T47D (cell line): ENCODE measurements around the gene SEMA3C.
A peak's percentile ranks its signal among the peaks of the same experiment; 100 is the strongest.

Source experiments
- DNase-seq, 2 experiments: peaks; one replicate each; pipeline versions ENCODE4 v3.0.0 to v3.0.0-alpha.2; 2011 to 2012; ENCODE audit warnings: low read depth in 1 of 2, low spot score in 1 of 2
- JUND ChIP-seq: IDR thresholded peaks from 2 replicates; pipeline ENCODE4 v1.6.1; 2012; ENCODE audit warnings: low read depth
- in situ Hi-C: cut with HindIII; loops from 2 replicates; pipeline ENCODE4 v1.10.0; 2016; ENCODE audit warnings: low sequenced_read_pairs, low pct_unique_long_range_greater_than_20kb

SEMA3C gene

DNA sequence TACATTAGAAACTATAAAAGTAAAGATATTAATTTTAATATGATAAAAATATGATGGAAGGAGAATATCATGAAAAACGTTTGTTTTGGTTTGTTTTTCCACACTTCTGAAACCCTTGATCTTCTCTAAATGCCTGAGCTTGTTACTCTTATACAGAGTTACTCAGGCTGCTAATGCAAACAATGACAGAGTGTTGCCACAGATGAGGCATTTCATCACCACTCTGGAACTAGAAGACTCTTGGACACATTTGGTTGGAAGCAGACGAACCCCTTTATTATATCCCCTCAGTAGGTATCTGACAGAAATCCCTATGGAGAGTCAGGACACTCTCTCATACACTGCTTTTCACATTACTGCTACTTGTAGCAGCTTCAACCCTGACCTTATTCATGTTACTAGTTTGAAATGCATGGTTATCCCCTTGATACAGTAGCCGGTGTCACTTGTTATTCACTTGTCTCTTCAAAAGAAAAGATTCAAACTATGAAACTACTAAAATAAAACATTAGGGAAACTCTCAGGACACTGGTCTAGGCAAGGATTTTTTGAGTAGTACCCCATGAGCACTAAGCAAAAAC is 66.9 kb downstream of the SEMA3C start:
- in situ Hi-C loops: no loop called here
- TF ChIP-seq JUND: no peak
- peak in 1 of 2 experiments; percentile 50 for DNase-seq

GRCh38 chr7:80848841-80849240 is 70.0 kb downstream of the SEMA3C start:
- no peak for DNase-seq
- TF ChIP-seq JUND: no peak
- in situ Hi-C loops: no loop called here

DNA sequence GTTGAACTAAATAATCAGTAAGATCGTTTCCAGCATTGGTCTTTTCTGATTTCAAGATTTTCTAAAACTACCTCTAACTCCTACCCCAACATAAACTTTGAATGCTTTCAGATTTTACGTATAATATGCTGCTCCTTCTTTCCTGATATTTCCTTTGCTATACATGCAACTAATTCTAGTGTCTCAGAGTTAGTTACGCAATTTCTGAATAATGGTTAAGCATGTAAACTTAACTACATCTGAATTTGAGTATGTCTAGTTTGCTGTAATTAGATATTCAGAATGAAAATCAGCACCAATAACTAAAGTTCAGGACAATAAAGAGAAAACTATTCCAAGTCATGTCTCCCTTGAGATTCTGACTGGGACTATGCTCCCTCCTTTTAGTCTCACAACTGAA is 71.0 kb downstream of the SEMA3C start:
- DNase-seq: no peak
- in situ Hi-C loops: no loop called here
- no peak for TF ChIP-seq JUND

- in situ Hi-C loops: no loop called here
- no peak for DNase-seq
- TF ChIP-seq JUND: no peak
These were observed 71.8 kb downstream of the SEMA3C start for GRCh38 chr7:80847027-80847426.

DNA sequence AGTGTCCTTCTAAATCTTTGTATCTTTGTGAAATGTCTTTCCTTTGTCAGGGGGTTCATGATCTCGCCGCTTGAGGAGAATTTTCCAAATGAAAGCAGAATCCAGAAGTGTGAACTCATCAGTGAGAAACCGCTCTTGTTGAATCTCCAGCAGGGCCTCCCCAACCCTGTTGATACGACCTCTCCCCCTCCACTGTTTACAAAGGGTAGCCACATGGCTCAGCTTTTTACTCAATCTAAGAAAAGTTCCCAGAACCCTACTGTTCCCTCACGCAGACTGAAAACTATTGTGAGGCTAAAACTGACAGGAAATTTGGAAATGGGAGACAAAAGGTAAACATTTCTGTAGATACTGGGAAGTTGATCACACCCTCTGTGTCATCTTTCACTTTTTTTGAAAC is 73.9 kb downstream of the SEMA3C start:
- DNase-seq: no peak
- in situ Hi-C loops: no loop called here
- no peak for TF ChIP-seq JUND

- in situ Hi-C loops: no loop called here
- no peak for DNase-seq
- no peak for TF ChIP-seq JUND
These were observed 75.7 kb downstream of the SEMA3C start for GRCh38 chr7:80843018-80843677.

DNA sequence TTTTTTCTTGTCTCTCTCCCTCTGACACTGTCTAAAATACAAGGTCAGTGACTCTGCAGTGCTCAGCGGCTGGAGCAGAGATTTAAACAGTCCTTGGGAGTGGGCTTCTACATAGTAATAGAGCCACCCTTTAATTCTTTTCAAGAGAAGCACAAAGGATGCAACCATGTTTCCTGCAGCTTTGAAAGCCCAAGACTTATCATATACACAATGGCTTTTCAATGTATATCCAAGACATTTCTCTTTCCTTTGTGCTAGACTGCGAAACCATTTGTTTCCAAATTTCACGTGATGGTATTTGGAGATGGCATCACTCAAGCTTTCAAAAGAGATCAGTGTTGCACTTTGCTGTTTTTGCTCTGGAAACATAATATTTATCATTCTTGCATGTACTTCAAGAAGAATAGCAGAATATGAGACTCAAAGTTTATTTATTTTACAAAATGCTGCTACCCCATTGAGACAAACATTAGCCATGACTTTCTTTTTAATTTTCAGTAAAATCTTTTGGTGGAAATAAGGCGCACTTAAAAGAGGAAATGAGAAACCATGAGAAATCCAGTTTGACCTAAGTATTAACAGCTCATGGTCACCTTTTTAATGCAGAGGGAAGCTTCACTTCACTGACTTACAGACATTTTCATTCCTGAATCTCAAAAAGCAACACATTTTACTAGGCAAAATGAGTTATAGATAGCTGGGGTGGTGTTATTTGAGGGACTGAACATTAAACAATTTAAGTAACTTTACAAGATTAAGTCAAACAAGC is 76.6 kb downstream of the SEMA3C start:
- in situ Hi-C loops: no loop called here
- no peak for TF ChIP-seq JUND
- no peak for DNase-seq

- in situ Hi-C loops: no loop called here
- DNase-seq: no peak
- no peak for TF ChIP-seq JUND
These were observed 77.4 kb downstream of the SEMA3C start for GRCh38 chr7:80841423-80841955.

DNA sequence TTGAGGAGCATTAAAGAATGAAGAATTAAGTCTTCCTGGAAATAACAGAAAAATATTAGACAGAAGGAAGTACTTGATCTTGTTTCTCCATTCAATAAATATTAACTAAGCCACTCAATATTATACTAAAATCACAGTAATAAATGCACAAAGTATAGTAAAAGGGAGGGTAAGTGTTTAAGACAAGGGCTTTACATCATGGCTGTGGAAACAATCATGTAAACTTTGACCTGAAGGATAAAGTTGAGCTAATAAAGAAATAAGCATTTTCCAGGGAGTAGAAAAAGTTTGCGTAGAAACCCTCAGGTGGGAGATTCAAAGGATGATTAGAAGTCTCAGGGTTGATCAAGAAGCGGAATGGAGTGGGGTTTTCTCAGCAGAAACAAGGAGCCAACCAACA is 78.2 kb downstream of the SEMA3C start:
- no peak for DNase-seq
- in situ Hi-C loops: no loop called here
- no peak for TF ChIP-seq JUND

DNA sequence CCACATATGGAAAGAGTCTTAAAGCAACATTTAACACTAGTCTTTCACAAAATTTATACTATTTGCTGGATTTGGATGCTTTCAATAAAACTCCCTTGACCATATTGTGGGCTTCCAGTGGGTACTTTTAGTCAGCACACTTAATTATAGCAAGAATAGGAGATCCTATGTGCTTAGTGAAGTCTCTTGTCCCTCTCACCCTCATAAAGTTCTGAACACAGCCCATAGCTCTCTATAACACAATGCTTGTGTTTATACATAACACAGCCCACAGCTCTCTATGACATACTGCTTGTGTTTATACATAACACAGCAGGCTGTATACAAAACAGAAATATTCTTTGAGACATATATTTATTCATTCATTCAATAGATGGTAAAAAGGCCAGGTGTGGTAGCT is 79.0 kb downstream of the SEMA3C start:
- in situ Hi-C loops: no loop called here
- no peak for DNase-seq
- TF ChIP-seq JUND: no peak

DNA sequence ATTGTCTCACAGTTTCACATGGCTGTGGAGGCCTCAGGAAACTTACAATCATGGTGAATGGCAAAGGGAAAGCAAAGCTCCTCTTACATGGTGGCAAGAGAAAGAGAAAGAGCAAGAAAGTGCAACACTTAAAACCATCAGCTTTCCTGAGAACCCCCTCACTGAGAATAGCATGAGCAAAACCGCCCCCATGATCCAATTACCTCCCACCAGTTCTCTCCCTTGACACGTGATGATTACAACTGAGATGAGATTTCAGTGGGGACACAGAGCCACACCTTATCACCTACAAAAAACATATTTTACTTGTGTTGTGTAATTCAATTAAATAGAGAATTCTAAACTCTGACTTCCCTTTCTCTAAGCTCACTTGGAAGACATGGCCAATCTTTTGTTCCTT is 80.2 kb downstream of the SEMA3C start:
- no peak for TF ChIP-seq JUND
- DNase-seq: no peak
- in situ Hi-C loops: no loop called here

GRCh38 chr7:80837345-80837744 is 81.5 kb downstream of the SEMA3C start:
- no peak for TF ChIP-seq JUND
- no peak for DNase-seq
- in situ Hi-C loops: no loop called here

DNA sequence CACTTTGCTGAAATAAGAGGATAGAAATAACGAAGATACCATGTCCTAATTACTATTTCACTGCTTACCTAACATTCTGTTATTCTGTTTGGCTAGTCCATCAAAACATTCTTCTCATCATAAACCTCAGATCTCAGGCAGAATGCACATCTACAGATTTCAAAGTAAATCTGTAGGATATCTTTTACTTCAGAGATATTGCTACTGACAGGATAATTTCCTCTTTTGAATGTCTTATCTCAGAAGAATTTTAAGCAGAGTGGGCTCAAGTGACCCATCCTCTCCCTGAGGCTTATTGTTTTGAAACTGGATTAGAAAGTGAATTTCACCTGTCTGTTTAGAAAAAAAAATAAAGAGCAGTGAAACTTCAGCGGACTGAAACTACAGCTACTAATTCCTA is 83.6 kb downstream of the SEMA3C start:
- no peak for DNase-seq
- in situ Hi-C loops: no loop called here
- no peak for TF ChIP-seq JUND
